Suppressor macrophage treated with lipopolysaccharide for 1 hour (primary cell): ENCODE results near the gene PHF8.

Source experiments
- DNase-seq, 3 donors: peaks; one replicate each; pipeline ENCODE4 v3.0.0-alpha.2; 2020 to 2022

PHF8 gene

DNA sequence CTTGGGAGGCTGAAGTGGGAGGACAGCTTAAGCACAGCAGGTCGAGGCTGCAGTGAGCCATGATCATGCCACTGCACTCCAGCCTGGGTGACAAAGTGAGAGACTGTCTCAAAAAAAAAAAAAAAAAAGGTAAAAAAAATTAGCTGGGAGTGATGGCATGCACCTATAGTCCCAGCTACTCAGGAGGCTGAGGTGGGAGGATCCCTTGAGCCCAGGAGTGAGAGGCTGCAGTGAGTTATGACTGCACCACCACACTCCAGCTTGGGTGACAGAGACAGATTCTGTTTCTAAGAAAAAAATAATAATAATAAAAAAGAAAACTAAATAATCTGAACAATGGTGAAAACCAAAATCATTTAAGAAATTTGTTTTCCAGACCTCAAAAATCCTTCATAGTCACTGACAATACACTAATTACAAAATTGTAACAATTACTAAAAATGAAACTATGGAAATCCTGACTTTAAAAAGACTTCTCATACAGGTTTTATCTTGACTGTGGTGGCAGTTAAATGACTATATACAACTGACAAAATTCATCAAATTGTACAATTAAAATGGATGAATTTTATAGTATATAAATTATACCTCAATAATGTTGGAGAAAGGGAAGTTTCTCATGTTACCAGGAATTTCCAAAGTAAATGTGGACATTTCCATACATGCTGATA, 31.3 kb downstream of the PHF8 start:
- no peak for DNase-seq

DNA sequence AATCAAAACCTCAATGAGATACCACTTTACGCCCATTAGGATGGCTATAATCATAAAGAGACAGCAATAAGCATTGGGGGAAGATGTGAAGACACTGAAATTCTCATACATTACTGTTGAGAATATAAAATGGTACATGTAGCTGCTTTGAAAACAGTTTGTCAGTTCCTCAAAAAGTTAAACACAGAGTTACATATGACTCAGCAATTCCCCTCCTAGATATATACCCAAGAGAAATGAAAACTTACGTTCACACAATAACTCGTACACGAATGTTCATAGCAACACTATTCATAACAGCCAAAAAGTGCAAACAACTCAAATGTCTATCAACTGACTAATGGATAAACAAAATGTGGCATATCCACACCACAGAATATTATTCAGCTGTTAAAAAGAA, 36.6 kb downstream of the PHF8 start:
- peak in 2 of 3 donors; percentile 8 to 49 for DNase-seq

DNA sequence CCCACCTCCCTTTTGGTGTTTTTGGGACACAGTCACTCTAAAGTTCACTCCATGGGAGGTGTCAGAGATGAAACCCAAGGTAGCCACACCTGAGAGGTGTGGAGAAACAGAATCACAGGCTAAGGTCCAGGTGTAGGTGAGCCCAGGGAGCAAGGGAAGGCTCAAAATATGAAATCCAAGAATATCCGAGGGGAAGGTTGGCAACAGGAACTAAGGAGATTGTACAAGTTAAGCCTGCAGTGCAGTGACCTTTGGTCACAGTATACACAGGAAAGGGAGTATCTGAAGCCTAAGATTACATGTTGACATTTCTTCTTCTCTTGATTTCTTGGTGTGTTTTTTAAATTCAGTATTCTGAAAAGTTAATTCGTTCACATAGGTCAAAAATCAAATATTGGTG, 46.5 kb downstream of the PHF8 start:
- no peak for DNase-seq

DNA sequence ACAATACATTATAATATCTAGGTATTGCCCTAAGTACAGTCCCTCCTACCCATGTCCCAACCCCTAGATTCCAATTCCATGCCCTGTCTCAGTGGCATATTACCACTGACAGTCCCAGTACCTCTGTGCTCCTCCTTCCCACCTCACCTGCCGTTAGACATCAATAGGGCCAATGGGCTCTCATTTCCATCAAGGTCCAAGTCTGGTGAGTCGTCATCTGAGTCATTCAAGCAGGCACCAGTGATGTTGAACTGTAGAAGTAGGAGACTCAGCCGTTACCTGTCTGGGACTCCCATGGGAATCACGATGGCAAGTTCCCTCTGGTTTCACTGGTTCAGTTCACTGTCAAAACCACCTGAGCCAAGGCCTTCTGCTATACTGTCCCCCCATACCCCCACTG, 51.7 kb downstream of the PHF8 start:
- DNase-seq = no peak

DNA sequence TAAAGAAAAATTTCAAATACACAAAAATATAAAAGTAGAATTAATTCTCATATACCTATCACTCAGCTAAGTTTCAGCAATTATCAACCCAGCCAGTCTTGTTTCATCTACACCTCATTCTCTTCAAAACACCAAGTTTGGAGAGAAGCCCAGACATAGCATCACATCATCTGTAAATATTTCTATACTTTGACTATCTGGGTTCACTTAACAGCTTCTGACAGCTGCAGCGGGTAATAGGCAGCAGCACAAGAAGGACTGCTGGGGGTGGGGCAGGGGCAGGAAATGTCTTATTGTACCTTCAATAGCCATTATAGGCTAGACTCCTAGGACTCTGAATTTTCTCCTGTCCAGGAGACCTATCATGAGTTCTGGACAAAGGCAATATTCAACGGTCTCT, 54.1 kb downstream of the PHF8 start:
- DNase-seq = no peak

DNA sequence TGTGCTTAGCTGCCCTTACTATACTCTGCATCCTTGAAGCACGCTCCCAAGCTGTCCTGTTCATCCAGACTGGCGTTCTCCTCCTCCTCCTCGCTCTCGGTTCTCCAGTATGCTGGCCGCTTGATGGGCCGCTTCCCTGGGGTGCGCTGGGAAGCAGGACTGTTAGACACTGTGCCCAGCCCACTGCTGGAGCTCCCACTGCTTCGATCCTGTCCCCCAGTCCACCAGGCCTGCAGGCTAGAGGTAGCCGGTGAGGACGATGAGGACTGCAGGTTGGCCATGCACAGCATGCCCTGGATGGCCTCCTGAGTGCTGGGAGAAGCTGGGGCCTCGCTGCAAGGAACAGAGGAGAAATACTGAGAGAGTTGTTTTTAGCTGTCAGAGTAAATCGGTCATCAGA, 59.4 kb downstream of the PHF8 start:
- DNase-seq = no peak

DNA sequence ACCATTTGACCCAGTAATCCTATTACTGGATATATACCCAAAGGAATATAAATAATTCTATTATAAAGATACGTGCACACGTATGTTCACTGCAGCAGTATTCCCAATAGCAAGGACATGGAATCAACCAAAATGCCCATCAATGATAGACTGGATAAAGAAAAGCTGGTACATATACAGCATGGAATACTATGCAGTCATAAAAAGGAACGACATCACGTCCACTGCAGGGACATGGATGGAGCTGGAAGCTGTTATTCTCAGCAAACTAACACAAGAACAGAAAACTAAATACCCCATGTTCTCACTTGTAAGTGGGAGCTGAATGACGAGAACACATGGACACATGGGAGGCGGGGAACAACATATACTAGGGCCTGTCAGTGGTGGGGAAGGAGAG, 69.7 kb downstream of the PHF8 start:
- DNase-seq = no peak

DNA sequence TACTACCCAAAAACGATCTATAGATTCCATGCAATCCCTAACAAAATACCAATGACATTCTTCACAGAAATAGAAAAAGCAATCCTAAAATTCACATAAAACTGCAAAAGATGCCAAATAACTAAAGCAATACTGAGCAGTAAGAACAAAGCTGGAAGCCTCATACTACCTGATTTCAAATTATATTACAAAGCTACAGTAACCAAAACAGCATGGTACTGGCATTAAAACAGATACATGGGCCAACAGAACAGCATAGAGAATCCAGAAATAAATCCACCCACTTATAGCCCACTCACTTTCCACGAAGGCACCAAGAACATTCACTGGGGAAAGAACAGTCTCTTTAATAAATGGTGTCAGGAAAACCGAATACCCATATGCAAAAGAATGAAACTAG, 74.7 kb downstream of the PHF8 start:
- no peak for DNase-seq

DNA sequence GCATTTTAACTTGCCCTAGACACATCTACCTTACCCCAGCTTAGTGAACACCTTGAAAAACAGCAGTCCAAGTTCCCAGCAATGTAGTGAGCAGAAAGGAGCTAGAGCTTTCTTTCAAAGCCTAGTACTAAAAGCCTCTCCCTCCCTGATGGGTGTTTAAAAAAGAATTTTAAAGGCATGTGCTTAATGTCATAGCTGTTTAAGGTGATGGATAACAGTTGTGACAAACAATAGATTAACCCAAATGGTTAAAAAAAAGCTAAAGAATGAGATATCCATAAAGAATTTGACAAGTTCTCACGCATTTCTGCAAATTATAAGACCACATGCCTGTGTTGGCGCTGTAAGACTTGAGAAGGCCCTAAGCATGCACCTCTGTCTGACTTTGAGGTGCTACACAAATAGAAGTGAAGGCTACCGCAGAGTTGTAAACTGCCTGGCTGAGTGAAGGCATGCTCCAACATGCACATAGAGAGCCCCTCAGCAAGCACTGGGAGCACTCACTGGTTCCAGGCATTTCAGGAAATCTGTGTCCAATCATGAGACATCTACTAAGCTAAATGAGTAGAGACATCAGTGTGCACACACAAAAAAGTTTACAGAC, 94.0 kb downstream of the PHF8 start:
- DNase-seq = no peak

DNA sequence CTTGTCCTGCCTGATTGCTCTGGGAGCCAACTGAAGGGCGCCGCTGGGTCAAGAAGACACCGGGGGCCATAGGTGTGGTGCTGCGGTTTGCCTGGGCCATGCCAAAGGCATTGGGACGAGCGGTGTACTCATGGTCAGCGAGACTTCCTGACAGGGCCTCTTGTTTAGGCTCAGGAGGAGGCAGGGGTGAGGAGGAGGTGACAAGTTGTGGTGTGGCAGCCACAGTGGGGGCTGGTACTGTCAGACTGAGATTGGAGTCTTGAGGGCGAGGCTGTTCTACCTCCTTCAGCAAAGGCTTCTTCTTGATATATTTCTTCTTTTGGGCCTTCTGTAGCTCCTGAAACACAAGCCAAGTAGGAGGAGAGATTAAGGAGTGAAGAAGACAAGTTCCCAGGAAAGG, 104.1 kb downstream of the PHF8 start:
- no peak for DNase-seq

DNA sequence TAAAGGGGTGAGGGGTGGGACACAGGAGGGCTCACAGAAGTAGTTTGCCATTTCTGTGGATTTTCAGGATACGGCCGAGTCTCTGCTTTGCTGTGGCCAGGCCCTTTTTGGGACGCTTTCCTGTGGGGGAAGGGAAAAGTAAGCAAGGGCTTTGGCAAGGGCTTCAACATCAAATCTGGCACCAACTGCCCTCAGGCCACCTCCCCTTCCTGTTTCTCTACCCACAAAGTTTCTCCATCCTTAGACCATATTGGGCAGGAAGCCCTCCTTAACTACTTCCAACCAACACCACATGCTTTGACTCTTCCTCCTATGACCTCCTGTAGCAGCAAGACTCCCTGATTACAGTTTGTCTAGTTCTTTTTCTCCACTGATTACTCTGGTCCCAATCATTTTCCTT, 105.1 kb downstream of the PHF8 start:
- DNase-seq = peak in 1 of 3 donors; percentile 0

DNA sequence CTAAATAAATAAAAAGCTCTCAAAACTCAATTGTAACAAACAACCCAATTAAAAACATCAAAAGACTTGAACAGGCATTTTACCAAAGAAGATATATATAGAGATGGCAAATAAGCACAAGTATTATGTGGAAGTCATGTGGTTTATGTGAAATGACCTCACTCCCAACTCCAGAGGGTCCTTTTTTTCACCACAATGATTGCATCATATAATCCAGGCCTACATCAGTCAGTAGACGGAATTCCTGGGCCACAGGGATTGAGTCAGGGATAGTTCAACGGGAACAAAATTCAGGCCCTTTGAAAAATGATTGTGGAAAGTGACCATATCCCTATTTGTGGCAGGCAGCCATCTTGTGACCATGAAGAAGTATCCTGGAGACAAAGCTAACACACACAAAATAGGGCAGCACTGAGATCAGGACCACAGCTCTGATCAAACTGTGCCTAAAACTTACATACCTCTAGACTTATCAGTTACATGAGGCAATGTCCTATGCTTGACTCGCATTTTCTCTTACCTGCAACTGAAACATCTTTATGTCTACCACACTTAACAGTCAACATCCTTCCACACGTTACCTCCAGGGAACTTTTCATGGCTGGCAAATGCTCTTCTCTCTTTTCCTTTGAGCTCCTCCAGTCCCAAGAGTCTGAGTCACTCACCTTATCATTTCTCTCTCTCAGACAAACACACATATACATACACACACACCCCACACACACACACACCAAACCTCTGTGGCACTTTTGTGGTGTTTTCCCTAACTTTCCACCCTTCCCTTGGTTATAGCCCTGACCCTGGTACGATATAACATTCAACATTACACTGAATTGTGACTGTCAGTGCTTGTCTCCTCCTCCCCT, 113.5 kb downstream of the PHF8 start:
- DNase-seq = peak; percentile 39 to 64 (median 40)

DNA sequence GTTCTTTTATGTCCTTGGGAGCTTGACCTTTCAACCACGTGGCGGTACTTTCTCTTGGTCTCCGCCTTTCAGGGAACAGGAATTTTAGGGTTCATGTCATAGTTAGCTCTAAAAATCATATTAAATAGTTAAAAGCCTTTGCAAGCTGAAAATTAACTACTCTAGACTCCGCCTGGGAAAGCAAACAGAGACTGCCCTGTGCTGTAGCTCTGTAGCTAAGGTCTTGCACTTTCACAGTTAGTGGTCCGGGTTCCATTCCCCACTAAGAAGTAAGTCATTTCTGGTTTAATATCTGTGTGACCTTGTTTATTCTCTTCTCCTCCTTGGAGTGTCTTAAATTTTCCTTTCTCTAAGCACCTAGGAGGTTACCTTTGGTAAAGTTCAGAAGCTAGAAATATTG, 118.2 kb downstream of the PHF8 start:
- DNase-seq = no peak

DNA sequence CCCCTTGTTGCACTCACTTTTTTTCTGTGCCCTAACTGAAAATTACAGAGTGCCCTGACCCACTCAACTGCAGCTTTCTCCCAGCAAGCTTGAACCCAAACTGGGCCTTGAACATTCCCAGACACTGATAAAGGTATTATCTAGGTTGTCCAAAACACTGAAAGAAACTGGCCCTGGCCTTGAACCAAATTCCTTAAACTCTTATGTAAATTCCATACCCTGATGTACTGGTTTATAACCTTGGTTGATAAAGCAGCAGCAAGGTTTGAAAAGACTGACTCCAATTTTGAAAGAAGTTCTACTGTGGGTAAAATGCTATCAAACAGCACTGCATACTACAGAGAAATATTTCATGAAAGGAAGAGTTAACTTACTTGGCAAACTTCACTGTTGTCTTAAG, 125.6 kb downstream of the PHF8 start:
- DNase-seq = no peak

DNA sequence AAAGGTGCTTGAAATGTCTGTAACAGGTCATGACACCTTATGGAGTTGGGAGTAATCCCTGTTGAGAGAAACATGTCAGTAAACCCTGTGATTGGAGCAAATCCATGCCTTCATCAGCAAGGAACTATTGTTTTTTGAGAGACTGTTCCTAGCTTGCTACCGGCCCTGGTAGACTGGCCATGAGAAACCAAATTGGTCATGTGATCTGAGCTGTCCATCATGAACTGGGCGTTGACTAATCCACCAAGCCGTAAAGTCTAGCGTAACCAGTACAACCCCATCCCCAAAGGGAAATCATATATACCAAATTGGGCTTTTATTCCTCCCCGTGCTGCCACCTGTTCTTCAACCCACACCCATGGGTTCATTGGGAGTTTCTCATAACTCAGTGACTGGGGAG, 143.7 kb downstream of the PHF8 start:
- DNase-seq = no peak

DNA sequence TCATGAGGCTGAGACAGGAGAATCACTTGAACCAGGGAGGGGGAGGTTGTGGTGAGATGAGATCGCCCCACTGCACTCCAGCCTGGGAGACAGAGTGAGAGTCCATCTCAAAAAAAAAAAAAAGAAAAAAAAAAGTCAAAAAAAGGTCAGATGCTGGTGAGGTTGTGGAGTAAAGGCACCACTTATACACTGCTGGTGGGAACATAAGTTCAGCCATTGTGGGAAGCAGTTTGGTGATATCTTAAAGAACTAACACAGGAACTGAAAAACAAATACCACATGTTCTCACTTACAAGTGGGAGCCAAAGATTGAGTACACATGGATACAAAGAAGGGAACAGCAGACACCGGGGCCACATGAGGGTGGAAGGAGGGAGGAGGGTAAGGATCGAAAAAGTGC, 149.0 kb downstream of the PHF8 start:
- no peak for DNase-seq
